GM12878 (cell line): ENCODE results near the gene NUDT13. TPM values are rescaled to one million over a fixed set of nuclear protein-coding genes. Genes with fewer than 3 reads are reported as not detected.

Experiments used
- CREM ChIP-seq: IDR thresholded peaks from 2 replicates; pipeline ENCODE4 v1.6.1; 2014; ENCODE audit warnings: antibody characterized with exemption, low read depth
- polyA plus RNA-seq, 11 experiments: library from polyadenylated mRNA; depleted of rRNA in 4 of 11; unstranded in 6 of 11; stranded (reverse) in 5 of 11; fragments of >200 nt; fragmentation: Nextera tagmentation in 4 of 11; fragmentation: Illumina TruSeq in 1 of 11; extraction: Ambion mirVana in 4 of 11; extraction: Trizol in 1 of 11; gene quantifications; 1 replicate in 1 of 11; 2 replicates in 10 of 11; pipeline versions ENCODE4 v1.2.1 to v1.2.3, GENCODE V29; 2011 to 2016; ENCODE audit warnings: inconsistent platforms in 2 of 11, missing spikeins in 2 of 11, low read depth in 1 of 11
- total RNA-seq, 4 experiments: library from RNA; depleted of rRNA in 3 of 4; stranded (reverse); fragments of >200 nt in 3 of 4; fragmentation: Illumina TruSeq in 1 of 4; extraction: Trizol in 1 of 4; gene quantifications; 2 replicates each; pipeline versions ENCODE4 v1.2.1 to v1.2.3, GENCODE V29; 2013 to 2021
- TF ChIP-seq, protein P1 (sequence below): fragments of 450-650 bp; formaldehyde crosslinking; IDR thresholded peaks from 2 replicates; pipeline ENCODE4 v1.5.0; 2022; ENCODE audit warnings: mild to moderate bottlenecking, missing genetic modification characterization
- TF ChIP-seq, protein P2 (sequence below): fragments of 450-650 bp; IDR thresholded peaks from 2 replicates; pipeline ENCODE4 v1.6.1; 2017; ENCODE audit warnings: low read depth, mild to moderate bottlenecking, moderate library complexity
- TF ChIP-seq, protein P3 (sequence below): IDR thresholded peaks from 2 replicates; pipeline ENCODE4 v1.6.1; 2011; ENCODE audit warnings: borderline replicate concordance, low read depth, mild to moderate bottlenecking, moderate library complexity, mixed read lengths, low read length; ENCODE audit not compliant: insufficient read depth; ENCODE audit errors: extremely low read length

NUDT13 gene
- total and polyA plus RNA-seq, 10 of the 15 experiments (the other 5 are each of a cell fraction or from before 2014, with no cell fraction given), result 0.72 to 6.1 (median 1.9) TPM

DNA sequence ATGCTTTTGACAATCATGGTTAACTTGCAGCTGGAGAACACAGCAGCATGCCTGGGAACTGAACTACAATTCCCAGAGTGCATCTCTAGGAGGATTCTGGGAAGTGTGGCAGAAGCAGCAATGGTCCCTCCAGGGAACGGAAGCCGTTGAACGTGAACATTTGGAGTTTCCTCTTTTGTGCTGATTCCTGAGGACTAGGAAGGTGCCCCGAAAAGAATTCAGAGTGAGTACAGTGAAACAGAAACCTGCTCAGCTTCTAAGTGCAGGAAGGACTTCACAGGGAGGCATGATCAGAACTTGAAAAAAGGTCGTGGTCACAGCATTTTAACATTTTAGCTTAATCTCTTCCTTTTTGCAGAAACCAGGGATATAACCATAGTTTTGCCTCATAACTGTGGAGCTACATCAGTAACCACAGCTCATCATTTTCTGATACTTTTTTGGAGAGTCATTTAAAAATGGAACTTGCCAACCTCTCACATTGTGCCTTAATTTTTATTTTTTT is at the start of gene NUDT13 (continued):
- TF ChIP-seq, protein P1, sequence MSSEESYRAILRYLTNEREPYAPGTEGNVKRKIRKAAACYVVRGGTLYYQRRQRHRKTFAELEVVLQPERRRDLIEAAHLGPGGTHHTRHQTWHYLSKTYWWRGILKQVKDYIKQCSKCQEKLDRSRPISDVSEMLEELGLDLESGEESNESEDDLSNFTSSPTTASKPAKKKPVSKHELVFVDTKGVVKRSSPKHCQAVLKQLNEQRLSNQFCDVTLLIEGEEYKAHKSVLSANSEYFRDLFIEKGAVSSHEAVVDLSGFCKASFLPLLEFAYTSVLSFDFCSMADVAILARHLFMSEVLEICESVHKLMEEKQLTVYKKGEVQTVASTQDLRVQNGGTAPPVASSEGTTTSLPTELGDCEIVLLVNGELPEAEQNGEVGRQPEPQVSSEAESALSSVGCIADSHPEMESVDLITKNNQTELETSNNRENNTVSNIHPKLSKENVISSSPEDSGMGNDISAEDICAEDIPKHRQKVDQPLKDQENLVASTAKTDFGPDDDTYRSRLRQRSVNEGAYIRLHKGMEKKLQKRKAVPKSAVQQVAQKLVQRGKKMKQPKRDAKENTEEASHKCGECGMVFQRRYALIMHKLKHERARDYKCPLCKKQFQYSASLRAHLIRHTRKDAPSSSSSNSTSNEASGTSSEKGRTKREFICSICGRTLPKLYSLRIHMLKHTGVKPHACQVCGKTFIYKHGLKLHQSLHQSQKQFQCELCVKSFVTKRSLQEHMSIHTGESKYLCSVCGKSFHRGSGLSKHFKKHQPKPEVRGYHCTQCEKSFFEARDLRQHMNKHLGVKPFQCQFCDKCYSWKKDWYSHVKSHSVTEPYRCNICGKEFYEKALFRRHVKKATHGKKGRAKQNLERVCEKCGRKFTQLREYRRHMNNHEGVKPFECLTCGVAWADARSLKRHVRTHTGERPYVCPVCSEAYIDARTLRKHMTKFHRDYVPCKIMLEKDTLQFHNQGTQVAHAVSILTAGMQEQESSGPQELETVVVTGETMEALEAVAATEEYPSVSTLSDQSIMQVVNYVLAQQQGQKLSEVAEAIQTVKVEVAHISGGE (CRISPR knock-in tag), result no peak
- TF ChIP-seq, protein P2, sequence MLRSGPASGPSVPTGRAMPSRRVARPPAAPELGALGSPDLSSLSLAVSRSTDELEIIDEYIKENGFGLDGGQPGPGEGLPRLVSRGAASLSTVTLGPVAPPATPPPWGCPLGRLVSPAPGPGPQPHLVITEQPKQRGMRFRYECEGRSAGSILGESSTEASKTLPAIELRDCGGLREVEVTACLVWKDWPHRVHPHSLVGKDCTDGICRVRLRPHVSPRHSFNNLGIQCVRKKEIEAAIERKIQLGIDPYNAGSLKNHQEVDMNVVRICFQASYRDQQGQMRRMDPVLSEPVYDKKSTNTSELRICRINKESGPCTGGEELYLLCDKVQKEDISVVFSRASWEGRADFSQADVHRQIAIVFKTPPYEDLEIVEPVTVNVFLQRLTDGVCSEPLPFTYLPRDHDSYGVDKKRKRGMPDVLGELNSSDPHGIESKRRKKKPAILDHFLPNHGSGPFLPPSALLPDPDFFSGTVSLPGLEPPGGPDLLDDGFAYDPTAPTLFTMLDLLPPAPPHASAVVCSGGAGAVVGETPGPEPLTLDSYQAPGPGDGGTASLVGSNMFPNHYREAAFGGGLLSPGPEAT, result peak; percentile 48; the same call in 1 of the 2 replicates
- peak; percentile 91; the same call in 1 of the 2 replicates for TF ChIP-seq CREM
- TF ChIP-seq, protein P3, sequence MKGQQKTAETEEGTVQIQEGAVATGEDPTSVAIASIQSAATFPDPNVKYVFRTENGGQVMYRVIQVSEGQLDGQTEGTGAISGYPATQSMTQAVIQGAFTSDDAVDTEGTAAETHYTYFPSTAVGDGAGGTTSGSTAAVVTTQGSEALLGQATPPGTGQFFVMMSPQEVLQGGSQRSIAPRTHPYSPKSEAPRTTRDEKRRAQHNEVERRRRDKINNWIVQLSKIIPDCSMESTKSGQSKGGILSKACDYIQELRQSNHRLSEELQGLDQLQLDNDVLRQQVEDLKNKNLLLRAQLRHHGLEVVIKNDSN, result no peak
- TF ChIP-seq, all 136 proteins: peak for 46
